Measurements from ENCODE around the gene CASP14.

- TF ChIP-seq CTCF (conservative IDR thresholded peaks at IDR 0.05) (no peak), EZH2 (IDR thresholded peaks at IDR 0.05; ENCODE audit: low read depth) (no peak)
Observed at GRCh38 chr19:15107061-15108010, 58.1 kb downstream of the CASP14 start, which contains the start of gene SYDE1.
